RCC 7860 (cell line): ENCODE measurements around the gene KNOP1.

Source experiments
- DNase-seq: peaks from one replicate; pipeline ENCODE4 v3.0.0-alpha.2; 2015; ENCODE audit warnings: low spot score
- FAIRE-seq: peaks from 2 replicates; lab custom pipeline; 2012; peaks lifted over from hg19 to GRCh38; lab: Jason Lieb, UNC

Gene KNOP1, protein sequence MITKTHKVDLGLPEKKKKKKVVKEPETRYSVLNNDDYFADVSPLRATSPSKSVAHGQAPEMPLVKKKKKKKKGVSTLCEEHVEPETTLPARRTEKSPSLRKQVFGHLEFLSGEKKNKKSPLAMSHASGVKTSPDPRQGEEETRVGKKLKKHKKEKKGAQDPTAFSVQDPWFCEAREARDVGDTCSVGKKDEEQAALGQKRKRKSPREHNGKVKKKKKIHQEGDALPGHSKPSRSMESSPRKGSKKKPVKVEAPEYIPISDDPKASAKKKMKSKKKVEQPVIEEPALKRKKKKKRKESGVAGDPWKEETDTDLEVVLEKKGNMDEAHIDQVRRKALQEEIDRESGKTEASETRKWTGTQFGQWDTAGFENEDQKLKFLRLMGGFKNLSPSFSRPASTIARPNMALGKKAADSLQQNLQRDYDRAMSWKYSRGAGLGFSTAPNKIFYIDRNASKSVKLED

DNA sequence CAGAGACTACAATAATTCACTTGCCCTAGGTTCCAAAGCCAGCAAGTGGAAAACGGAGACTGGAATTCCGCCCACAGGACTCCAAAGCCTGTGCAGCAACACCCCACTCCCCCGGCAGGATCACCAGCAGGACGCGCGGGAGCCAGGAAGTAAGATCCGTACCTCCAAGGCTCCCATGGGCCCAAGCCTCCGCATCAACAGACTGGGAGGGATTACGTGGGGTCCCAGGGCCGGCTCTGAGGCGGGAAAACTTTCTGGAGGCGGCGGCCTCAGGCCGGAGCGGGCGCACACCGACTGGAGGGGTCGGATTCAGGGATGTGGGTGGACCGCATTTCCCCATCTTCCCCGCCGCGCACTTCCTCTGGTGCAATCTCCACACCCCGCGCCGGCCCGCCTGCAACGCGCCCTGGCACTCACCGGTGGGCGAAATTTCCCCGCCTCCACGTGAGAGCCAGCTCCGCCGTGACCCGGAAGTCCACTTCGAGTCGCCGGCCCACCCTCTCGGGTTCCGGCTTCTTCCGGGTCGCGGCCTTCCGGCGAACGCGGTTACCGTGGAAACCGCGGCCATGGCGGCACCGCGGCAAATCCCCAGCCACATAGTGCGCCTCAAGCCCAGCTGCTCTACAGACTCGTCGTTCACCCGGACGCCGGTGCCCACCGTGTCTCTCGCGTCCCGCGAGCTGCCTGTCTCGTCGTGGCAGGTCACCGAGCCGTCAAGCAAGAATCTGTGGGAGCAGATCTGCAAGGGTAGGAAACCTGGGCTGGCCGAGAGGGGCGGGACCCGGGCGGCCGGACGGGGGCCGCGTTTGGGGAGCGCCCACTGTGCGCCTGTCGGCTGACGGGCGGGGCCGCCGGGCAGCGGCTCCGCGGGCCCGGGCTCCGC lies at the start of gene KNOP1, which contains the start of gene IQCK:
KNOP1 (minus strand) TSS at position 487 of the 883 bp plus-strand sequence. CDS start 3,192 bp downstream, outside the sequence.
IQCK (plus strand) TSS at position 531 of the 883 bp plus-strand sequence; CDS start at position 567, 36 bp downstream.
- FAIRE-seq (no peak), DNase-seq (peak; percentile 76)

DNA sequence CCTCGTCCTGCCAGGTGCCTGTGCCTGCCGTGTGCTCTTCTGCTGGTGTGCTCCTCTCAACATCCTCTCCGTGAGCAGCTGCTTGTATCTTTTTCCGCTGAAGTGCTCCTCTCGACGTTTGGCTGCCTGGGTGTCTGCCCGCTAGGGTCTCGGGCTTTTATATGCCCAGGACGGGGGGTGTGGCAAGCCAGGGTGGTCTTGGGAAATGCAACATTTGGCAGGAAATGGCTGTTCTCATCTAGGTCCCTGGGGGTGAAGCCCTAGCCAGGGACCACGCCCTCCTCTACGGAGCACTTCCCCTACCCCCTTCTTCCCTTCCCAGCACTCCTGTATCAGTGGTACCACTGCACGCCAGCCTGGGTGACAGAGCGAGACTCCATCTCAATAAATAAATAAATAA lies 49.5 kb upstream of the KNOP1 start:
- DNase-seq: no peak
- no peak for FAIRE-seq

DNA sequence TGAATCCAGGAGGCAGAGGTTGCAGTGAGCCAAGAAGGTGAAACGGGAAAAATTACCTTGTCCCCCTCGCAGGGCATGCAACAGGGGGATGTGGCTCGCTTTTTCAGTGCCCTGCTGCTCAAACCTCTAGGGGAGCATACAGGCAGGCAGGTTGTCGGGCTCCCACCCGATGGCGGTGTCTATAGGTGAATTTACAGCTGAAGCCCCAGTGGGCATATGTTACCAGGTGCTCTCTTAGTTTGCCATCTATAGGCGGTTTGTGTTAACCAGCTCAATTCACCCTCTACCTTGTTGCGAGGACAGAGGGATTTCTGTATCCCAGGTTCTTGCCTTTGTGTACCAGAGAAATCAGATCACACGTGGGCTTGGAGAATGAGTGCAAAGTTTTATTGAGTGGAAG lies 49.0 kb upstream of the KNOP1 start:
- FAIRE-seq: no peak
- no peak for DNase-seq

DNA sequence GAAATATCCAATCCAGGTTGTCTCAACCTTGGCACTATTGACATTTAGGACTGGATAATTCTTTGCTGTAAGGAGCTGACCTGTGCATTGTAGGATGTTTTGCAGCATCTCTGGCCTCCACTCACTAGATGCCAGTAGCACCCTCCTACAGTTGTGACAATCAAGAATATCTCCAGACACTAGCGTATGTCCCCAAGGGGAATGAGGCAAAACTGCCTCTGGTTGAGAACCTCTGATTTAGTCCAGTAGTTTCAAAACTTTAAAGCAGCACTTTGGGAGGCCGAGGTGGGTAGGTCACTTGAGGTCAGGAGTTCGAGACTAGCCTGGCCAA lies 48.5 kb upstream of the KNOP1 start:
- no peak for FAIRE-seq

DNA sequence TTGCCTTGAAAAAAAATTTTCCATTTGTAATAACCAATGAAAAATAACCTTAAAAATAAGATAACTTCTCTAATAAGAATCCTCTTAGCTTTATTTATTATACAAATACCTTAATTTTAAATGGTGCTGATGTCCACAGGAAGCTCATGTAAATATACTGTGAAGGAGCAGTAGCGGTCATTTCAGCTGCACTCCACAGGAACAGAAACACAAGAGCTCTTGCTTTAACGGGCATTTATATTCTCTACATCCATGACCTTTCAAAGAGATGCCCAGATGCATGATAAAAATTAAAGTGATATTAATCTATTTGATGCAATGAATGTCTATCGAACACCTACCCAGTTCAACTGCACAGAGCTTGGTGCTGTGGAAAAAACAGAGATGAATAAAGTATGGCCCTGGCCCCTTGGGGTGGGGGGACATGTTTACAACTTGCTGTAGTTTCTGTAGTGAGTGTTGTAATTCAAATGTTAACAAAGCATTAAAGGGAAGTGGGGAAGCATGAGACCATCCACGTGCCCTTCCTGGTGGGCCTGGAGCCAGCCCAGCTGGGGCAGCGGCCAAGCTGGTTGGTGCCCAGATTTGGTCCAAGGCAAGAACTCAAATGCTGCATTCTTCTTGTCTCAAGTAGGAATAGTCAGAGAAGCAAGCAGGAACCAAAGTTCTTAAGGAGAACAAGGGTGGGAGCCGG lies 48.0 kb upstream of the KNOP1 start:
- DNase-seq (no peak), FAIRE-seq (no peak)

More for the DNA sequence above, 48.5 kb upstream of the KNOP1 start:
- DNase-seq: no peak

DNA sequence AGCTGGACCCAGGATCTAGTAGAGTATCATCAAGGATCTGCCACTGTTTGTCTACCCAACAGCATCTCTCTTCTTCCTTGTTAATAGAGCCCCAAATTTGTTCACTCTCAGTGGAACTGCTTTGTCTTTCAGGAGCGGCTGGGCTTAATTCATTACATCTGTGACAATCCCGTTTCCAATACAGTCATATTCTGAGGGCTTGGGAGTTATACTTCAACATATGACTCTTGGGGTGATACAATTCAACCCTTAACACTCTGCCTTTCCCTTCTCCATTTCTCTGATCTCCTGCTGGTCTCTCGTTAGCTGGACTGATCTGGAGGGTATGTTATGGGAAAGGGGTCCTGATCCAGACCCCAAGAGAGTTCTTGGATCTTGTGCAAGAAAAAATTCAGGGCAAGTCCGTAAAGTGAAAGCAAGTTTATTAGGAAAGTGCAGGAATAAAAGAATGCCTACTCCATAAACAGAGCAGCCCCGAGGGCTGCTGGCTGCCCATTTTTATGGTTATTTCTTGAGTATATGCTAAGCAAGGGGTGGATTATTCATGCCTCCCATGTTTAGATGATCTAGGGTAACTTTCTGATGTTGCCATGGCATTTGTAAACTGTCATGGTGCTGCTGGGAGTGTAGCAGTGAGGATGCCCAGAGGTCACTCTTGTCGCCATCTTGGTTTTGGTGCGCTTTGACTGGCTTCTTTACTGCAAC lies 42.5 kb upstream of the KNOP1 start:
- DNase-seq: no peak
- FAIRE-seq: no peak

DNA sequence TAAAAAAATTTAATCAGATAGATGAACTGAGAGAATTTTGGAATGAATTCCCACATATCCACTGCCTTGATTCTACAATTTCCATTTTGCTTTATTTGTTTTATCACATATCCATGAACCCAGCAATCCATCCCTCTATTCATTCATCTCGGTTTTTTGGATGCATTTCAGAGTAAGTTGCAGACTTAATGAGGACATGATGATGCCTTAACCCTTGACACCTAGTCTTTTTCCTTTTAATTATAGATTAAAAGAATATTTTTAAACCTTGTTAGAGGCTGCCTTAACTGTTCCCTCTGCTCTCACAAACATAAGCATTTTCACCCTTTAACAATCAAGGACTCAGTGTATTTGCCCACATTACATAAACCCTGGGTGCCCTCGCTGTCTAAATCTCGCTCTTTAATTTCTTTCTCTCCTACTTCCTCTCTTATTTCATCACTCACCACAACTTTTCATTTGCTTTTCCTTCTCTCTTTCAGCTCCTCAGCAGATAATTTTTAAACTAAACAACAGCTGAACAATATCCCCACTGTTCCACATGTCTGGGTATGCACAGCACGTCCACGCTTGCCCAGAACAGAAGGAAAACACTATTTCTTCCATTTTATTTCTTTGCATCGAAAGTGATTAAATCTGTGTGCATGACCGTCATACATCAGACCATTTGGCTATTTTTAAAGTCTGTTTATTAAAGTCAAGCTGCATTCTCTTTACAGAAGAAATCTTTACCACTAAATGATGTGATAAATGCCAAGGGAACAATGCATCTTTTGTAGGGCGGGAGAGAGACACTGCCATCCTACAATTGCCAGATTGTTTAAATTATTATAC lies 40.0 kb upstream of the KNOP1 start:
- DNase-seq (no peak), FAIRE-seq (no peak)

DNA sequence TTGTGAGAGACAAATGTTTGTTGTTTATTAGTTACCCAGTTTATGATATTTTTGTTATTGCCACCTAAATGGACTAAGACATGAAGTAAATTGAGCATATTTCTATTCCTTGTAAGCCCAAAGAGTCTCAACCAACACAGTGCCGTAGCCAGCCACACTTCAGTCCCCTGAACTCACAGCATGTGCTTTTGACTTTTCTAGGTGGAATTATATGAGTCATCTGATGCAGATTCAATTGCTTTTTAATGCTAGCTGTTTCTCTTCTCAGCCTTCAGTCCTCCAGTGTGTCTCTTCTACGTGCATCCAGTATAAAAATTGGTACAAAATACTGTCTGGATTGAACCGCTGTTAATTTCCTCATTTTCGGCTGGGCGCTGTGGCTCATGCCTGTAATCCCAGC lies 39.0 kb upstream of the KNOP1 start:
- DNase-seq: no peak

DNA sequence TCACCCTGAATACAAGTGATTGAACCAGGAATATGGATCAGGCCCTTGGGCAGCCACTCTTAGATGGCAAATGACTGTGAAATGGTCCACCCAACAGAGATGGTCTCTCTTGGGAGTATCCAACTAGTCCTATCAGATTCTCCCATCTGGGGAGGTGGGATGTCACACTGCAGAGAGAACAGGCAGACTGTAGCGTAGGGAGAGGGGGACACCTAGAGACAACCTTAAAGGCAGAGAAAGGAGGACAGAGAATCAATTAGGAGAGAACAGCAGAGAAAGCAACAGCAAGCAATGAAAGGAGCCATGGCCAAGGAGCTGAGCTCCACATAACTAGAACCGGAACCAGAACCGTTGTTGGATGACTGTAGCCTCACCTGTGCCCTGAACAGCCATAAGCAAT lies 37.2 kb upstream of the KNOP1 start:
- FAIRE-seq (no peak), DNase-seq (no peak)

More for the DNA sequence above, 39.0 kb upstream of the KNOP1 start:
- no peak for FAIRE-seq

DNA sequence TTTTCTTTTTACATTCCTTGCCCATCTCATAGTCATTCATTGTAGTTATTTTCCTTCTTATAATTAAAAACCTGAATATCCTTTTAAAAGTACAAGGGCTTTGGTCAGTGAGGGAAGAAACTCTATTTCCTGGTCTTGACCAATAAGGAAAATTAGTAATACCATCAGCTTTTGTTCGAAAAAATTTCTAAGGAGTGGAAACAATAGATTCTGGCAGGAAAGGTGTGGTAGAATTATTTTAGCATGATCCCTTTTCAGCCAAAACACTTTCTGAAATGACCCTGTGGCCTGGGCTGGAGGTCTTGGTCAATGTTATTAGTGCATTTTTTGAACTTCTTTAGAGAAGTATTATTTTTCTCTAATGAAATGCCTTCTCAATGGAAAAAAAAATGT lies 36.6 kb upstream of the KNOP1 start:
- DNase-seq: no peak
- FAIRE-seq: no peak

DNA sequence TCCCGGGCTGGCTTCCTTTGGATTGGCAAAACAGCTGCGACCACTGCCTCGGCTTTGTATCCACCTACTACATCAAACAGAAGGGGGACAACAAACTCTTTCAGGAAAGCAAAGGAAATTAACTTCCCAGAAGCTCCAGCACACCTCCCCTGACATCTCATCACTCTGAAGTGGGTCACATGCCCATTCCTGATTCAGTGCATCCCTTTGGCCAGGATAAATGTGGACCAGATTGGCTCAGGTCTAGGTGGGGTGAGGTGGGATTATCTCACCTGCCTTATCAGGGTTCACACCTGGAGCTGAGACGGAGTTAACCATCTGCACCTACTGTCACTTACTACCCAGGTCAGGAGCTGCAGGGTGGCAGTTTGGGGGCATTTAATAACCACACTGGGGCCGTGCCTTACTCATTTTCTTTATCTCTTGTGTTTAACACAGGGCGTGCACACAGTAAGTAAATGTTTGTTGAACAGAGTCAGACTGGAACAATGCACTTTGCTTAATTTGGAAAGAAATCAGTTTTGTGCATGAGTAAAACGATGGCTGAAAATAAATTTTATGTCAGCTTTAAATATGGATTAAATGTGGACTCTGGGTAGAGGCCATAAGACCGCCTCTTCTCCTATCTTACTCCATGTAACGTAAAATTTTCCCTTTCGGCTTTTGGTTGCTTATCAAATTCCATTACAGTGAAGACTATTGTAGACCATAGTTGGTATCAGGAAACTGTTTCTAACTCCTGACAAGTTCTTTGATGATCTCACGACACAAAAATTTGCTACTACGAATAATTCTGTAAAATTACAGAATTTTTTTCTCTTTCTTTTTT lies 36.0 kb upstream of the KNOP1 start:
- FAIRE-seq: no peak
- DNase-seq: no peak

DNA sequence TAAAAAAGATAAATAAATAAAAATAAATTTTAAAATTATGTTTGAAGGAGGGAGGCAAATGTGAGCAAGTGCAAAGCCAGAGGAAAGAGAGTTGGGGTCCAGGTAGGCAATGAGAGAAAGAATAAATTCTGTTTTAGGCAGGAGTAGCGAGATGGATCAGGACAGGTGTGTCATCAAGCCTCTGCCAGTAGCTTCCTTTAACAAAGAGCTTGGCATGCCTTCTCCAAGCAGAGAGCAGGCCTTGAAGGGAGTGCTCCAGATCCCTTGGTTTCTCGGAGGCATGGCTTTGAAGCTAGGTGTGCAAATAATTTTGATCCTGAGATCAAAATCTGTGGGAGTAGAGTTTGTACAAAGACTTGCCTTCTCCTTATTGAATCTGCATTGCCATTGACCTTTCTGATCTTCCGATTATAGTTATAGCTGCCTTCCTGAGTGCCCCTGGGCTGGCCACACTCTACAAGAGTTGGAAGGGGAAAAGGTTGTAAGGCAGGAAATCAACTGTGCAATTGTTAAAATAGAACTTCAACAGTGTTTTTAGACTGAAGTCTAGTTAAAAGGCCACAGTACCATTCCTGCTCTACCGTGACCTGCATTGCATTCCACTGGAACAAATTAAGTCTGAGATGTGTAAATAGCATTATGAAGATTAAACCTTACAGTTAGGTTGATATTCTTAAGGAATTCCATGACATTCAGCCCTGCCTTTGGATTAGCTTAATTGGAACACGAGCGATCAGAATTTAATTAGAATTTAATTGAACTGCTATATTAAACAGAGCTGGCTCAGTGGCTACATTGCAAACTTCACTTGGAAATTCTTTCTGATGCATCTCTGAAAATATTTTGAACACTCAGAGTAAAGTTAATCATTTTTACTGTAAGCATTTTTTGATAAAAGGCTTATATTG lies 33.7 kb upstream of the KNOP1 start:
- no peak for DNase-seq
- no peak for FAIRE-seq

DNA sequence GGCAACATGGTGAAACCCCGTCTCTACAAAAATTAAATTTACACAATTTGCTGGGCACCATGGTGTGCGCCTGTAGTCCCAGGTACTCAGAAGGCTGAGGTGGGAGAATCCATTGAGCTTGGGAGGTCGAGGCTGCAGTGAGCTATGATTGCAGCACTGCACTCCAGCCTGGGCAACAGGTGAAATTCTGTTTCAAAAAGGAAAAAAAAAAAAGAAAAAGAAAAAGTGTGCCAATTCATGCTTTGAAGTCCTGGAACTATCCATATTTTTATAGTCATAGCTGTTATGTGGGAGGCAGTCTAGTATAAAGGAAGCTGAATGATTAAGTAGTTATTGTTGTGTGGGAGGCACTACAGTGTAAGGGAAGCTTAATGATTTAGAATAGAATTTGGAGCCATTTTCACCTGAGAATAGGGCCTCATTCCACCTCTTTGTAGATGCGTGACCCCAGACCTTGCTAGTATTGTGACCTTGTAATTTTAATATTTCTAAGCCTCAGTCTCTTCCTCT lies 31.6 kb upstream of the KNOP1 start:
- FAIRE-seq: no peak
- no peak for DNase-seq

DNA sequence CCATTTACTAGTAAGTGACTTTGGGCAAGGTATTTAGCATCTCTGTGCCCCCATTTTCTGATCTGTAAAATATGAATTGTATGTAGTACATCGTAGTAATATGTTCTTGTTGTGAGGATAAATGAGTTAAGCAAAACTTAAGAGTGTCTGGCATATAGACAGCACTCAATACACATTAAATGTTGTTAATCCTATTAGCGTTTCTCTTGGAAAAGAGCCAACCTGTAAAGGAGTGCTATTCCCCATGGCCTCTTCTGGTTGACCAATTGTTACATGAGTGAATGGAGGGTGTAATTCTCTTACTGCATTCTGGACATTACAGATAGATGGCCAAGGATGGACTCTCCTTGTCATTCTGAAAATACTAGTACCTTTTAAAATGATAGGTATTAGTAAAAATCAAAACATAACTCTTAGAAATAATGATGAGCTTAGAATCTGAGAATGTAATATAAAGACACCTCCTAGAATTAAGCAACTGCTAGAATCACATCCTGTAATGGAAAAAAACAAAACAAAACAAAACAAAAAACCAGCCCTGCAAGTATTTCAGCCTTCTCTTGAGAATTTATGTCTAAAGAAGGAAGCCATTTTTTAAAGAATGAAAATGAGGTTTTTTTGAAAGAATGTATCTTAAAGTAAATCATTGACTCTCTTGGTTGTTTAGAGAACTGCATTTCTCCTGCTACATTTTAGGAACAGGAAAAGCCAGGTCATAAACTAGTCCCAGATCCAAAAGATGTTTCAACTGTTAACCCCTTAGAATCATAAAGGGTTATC lies 30.6 kb upstream of the KNOP1 start:
- DNase-seq (no peak), FAIRE-seq (no peak)

DNA sequence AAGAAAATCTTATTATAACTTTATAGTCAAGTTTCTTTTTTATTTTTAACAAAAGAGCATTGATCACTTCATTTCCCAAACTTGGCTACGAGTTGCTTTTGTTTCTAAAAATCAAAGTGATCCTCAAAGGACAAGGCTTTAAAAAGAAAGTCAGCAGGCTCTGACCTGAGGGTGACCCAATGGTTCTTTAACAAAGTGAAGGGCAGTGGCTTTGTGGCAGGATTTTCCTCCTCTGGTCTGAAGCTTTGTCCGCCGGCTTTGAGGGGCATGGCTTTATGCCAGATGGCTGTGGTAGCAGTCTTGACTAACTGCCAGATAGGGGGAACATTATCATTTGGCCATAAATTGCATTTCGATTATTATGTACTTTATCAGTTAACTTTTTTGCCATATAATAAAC lies 28.5 kb upstream of the KNOP1 start:
- FAIRE-seq (no peak), DNase-seq (no peak)

DNA sequence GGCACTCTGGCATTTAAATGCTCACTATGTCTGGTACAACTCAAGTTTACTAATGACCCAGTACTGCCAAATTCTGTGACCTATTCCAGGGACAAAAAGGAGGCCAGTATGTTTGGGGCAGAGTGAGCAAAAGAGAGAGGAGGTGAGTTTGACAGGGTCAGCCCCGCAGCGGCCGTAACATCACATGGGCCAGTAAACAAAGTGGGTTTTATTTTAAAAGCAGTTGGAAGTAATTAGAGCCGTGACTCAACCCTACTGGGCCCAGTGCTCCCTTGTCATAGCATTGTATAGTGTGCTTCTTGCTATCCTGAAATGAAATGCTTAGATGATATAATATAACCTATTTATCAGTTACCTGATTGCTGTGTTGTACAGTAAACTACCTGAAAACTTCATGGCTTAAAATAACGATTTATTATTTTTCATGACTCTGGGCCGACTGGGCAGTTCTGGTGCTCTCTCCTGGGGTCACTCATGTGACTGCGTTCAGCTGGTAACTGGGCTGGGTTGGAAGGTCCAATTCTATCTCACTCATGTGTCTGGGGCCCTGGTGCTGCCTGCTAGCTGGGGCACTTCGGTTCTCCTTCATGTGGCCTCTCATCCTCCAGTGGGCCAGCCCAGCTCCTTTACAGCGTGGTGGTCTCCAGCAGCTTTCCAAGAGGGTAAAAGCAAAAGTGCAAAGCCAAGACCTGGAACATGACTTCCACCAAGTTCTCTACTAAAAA lies 27.4 kb upstream of the KNOP1 start:
- DNase-seq (no peak), FAIRE-seq (no peak)
